Type B pancreatic cell (in vitro differentiated cells): ENCODE data around the gene SLC35B2. TPM values are rescaled to one million over a fixed set of nuclear protein-coding genes. Genes with fewer than 3 reads are reported as not detected.

Experiments used
- DNase-seq: peaks from one replicate; pipeline ENCODE4 v3.0.0; 2021; ENCODE audit warnings: mixed read lengths; ENCODE audit not compliant: unreplicated experiment; ENCODE audit errors: extremely low spot score
- H3K27ac Mint-ChIP-seq: 2 replicates; pipeline ENCODE4 v1.8.0; 2021; ENCODE audit warnings: mild to moderate bottlenecking, mixed read lengths
- H3K27me3 Mint-ChIP-seq: 2 replicates; pipeline ENCODE4 v1.8.0; 2021; ENCODE audit warnings: mixed read lengths
- H3K36me3 Mint-ChIP-seq: 2 replicates; pipeline ENCODE4 v1.8.0; 2021; ENCODE audit warnings: mixed read lengths
- H3K4me1 Mint-ChIP-seq: one replicate; pipeline ENCODE4 v1.8.0; 2021; ENCODE audit warnings: mixed read lengths; ENCODE audit not compliant: unreplicated experiment
- H3K4me3 Mint-ChIP-seq: 2 replicates; pipeline ENCODE4 v1.8.0; 2021; ENCODE audit warnings: mild to moderate bottlenecking, mixed read lengths
- H3K9me3 Mint-ChIP-seq: 2 replicates; pipeline ENCODE4 v1.8.0; 2021; ENCODE audit warnings: mixed read lengths
- CTCF ChIP-seq: fragments of 200-600 bp; sonication (generic); conservative IDR thresholded peaks from 2 replicates; pipeline ENCODE4 v1.5.0; 2021; ENCODE audit warnings: antibody characterized with exemption, mild to moderate bottlenecking
- total RNA-seq: library from RNA; stranded (reverse); gene quantifications from 2 replicates; pipeline ENCODE4 v1.2.1, GENCODE V29; 2021; ENCODE audit warnings: low replicate concordance

The SLC35B2 gene
- total RNA-seq, 1 donor from 2014 or later: 39.6 TPM

GRCh38 chr6:44226368-44227147 is 30.8 kb downstream of the SLC35B2 start:
- Mint-ChIP-seq H3K27me3 (peaks cover 14% of the 10 kb centered on the region), H3K27ac (peak overlapping the region; percentile 39), H3K9me3 (no peaks in the 10 kb centered on the region), H3K4me3 (peak overlapping the region; percentile 55), H3K36me3 (no peaks in the 10 kb centered on the region), H3K4me1 (peaks cover 48% of the 10 kb centered on the region)
- TF ChIP-seq CTCF: no peak
- DNase-seq: no peak

- TF ChIP-seq CTCF: no peak
- Mint-ChIP-seq H3K9me3 (no peaks in the 10 kb centered on the region), H3K27me3 (peaks cover 18% of the 10 kb centered on the region), H3K27ac (peak overlapping the region; percentile 39), H3K4me3 (peak overlapping the region; percentile 70), H3K36me3 (no peaks in the 10 kb centered on the region), H3K4me1 (peaks cover 46% of the 10 kb centered on the region)
- DNase-seq: no peak
Observed at GRCh38 chr6:44225579-44226325, 31.6 kb downstream of the SLC35B2 start.

GRCh38 chr6:44224965-44225305 is 32.4 kb downstream of the SLC35B2 start:
- Mint-ChIP-seq H3K27ac (no peak overlapping the region), H3K4me3 (peak overlapping the region; percentile 86), H3K9me3 (no peaks in the 10 kb centered on the region), H3K27me3 (peaks cover 18% of the 10 kb centered on the region), H3K4me1 (peaks cover 42% of the 10 kb centered on the region), H3K36me3 (no peaks in the 10 kb centered on the region)
- no peak for TF ChIP-seq CTCF
- no peak for DNase-seq

- H3K36me3 Mint-ChIP-seq: no peaks in the 10 kb centered on the region
- peak overlapping the region; percentile 29 for H3K27ac Mint-ChIP-seq
- peaks cover 18% of the 10 kb centered on the region for H3K27me3 Mint-ChIP-seq
- DNase-seq: no peak
- peak overlapping the region; percentile 86 for H3K4me3 Mint-ChIP-seq
- H3K4me1 Mint-ChIP-seq: peaks cover 42% of the 10 kb centered on the region
- no peaks in the 10 kb centered on the region for H3K9me3 Mint-ChIP-seq
- TF ChIP-seq CTCF: no peak
Observed at GRCh38 chr6:44224029-44224964, 33.0 kb downstream of the SLC35B2 start.

GRCh38 chr6:44223319-44224028 is 33.9 kb downstream of the SLC35B2 start, which contains the start of gene SLC29A1:
Gene SLC29A1, plus strand, starts transcription at chr6:44223595. Its CDS starts 3,719 bp downstream, at chr6:44227314.
- H3K36me3 Mint-ChIP-seq: no peaks in the 10 kb centered on the region
- no peaks in the 10 kb centered on the region for H3K9me3 Mint-ChIP-seq
- peaks cover 18% of the 10 kb centered on the region for H3K27me3 Mint-ChIP-seq
- no peak for DNase-seq
- H3K4me1 Mint-ChIP-seq: peaks cover 44% of the 10 kb centered on the region
- peak within 1 kb of the TSS; percentile 86 for H3K4me3 Mint-ChIP-seq
- TF ChIP-seq CTCF: peak; percentile 63
- peak within 1 kb of the TSS; percentile 52 for H3K27ac Mint-ChIP-seq
